Measurements from ENCODE around the gene MTFP1. TPM values are rescaled to one million over a fixed set of nuclear protein-coding genes. Genes with fewer than 3 reads are reported as not detected.

Gene MTFP1
- total and polyA plus RNA-seq, 9 of the 15 experiments (the other 6 are each of a cell fraction or from before 2014, with no cell fraction given) = 10.7 to 52.0 (median 30.1) TPM

DNA sequence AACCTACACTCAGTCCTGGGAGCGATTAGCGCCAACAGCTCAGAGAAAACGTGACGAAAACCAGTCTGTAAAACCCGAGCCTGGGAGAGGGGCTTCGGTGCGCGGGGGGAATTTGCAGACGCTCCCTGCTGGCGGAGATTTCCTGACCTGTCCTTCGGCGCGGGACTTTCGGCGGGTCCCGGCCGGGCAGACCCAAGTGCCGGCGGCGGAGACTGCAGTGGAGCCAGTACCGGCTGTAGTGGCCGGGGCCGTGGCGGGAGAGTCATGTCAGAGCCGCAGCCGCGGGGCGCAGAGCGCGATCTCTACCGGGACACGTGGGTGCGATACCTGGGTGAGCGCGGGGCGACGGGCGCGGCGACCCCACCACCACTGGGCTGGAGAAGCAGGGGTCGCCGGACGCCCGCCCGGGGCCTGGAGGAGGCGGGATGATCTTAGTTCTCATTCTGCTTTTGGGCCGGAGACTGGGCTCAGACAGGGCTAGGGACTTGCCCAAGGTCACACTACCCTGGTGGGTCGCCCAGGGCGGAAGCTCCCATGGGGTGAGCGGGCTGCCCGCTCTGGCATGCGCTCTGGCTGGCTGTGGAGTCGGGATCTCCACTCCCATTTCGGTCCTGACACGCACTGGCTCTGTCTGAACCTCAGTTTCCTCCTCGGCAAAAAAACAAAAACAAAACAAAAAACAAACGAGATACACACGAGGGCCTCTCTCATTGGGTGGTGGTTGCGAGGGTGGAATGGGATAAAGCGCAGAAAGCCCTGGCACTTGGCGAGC lies at the start of gene MTFP1 (continued):
- no peak for TF ChIP-seq ZNF445 (CRISPR knock-in tag; IDR thresholded peaks at IDR 0.05; ENCODE audit: low read depth)
- TF ChIP-seq, protein P1, sequence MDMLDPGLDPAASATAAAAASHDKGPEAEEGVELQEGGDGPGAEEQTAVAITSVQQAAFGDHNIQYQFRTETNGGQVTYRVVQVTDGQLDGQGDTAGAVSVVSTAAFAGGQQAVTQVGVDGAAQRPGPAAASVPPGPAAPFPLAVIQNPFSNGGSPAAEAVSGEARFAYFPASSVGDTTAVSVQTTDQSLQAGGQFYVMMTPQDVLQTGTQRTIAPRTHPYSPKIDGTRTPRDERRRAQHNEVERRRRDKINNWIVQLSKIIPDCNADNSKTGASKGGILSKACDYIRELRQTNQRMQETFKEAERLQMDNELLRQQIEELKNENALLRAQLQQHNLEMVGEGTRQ (CRISPR knock-in tag; IDR thresholded peaks at IDR 0.05) = peak; percentile 40; the same call in 1 of the 2 replicates
- TF ChIP-seq SIX5 (IDR thresholded peaks at IDR 0.05; ENCODE audit: borderline replicate concordance in 1 of 2, insufficient read depth in 1 of 2, low read depth in 1 of 2, low read length in 2 of 2) = no peak
- TF ChIP-seq ILF3 (IDR thresholded peaks at IDR 0.05; ENCODE audit: borderline replicate concordance) = no peak
- no peak for TF ChIP-seq ERF (CRISPR knock-in tag; IDR thresholded peaks at IDR 0.05)
- no peak for TF ChIP-seq MBD2 (IDR thresholded peaks at IDR 0.05; ENCODE audit: borderline replicate concordance, low read depth)
- peak; percentile 48; the same call in 1 of the 2 replicates for TF ChIP-seq MTA3 (IDR thresholded peaks at IDR 0.05; ENCODE audit: borderline replicate concordance)
- no peak for TF ChIP-seq LARP7 (IDR thresholded peaks at IDR 0.05)
- TF ChIP-seq SAFB (IDR thresholded peaks at IDR 0.05; ENCODE audit: borderline replicate concordance, low read depth, low read length) = no peak
- TF ChIP-seq, protein P2, sequence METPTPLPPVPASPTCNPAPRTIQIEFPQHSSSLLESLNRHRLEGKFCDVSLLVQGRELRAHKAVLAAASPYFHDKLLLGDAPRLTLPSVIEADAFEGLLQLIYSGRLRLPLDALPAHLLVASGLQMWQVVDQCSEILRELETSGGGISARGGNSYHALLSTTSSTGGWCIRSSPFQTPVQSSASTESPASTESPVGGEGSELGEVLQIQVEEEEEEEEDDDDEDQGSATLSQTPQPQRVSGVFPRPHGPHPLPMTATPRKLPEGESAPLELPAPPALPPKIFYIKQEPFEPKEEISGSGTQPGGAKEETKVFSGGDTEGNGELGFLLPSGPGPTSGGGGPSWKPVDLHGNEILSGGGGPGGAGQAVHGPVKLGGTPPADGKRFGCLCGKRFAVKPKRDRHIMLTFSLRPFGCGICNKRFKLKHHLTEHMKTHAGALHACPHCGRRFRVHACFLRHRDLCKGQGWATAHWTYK (CRISPR knock-in tag; IDR thresholded peaks at IDR 0.05) = no peak
- no peak for TF ChIP-seq CBX1 (IDR thresholded peaks at IDR 0.05; ENCODE audit: low read depth)
- peak; percentile 49; the same call in 1 of the 2 replicates for TF ChIP-seq ZC3H4 (CRISPR knock-in tag; IDR thresholded peaks at IDR 0.05; ENCODE audit: borderline replicate concordance)
- TF ChIP-seq L3MBTL2 (IDR thresholded peaks at IDR 0.05) = peak; percentile 78
- TF ChIP-seq TBP (optimal IDR thresholded peaks at IDR 0.05; ENCODE audit: low read depth, low read length) = peak; percentile 31
- no peak for TF ChIP-seq SP2 (IDR thresholded peaks at IDR 0.05; ENCODE audit: extremely low read depth, low read depth, low read length, poor library complexity, severe bottlenecking)
- TF ChIP-seq, protein P3, sequence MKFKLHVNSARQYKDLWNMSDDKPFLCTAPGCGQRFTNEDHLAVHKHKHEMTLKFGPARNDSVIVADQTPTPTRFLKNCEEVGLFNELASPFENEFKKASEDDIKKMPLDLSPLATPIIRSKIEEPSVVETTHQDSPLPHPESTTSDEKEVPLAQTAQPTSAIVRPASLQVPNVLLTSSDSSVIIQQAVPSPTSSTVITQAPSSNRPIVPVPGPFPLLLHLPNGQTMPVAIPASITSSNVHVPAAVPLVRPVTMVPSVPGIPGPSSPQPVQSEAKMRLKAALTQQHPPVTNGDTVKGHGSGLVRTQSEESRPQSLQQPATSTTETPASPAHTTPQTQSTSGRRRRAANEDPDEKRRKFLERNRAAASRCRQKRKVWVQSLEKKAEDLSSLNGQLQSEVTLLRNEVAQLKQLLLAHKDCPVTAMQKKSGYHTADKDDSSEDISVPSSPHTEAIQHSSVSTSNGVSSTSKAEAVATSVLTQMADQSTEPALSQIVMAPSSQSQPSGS (CRISPR knock-in tag; IDR thresholded peaks at IDR 0.05) = no peak
- no peak for TF ChIP-seq ZNF41 (CRISPR knock-in tag; conservative IDR thresholded peaks at IDR 0.05)
- no peak for TF ChIP-seq FIP1L1 (IDR thresholded peaks at IDR 0.05; ENCODE audit: low read depth, low read length, poor library complexity, severe bottlenecking)
- TF ChIP-seq, protein P4, sequence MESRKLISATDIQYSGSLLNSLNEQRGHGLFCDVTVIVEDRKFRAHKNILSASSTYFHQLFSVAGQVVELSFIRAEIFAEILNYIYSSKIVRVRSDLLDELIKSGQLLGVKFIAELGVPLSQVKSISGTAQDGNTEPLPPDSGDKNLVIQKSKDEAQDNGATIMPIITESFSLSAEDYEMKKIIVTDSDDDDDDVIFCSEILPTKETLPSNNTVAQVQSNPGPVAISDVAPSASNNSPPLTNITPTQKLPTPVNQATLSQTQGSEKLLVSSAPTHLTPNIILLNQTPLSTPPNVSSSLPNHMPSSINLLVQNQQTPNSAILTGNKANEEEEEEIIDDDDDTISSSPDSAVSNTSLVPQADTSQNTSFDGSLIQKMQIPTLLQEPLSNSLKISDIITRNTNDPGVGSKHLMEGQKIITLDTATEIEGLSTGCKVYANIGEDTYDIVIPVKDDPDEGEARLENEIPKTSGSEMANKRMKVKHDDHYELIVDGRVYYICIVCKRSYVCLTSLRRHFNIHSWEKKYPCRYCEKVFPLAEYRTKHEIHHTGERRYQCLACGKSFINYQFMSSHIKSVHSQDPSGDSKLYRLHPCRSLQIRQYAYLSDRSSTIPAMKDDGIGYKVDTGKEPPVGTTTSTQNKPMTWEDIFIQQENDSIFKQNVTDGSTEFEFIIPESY (CRISPR knock-in tag; IDR thresholded peaks at IDR 0.05) = no peak
- TF ChIP-seq, protein P5, sequence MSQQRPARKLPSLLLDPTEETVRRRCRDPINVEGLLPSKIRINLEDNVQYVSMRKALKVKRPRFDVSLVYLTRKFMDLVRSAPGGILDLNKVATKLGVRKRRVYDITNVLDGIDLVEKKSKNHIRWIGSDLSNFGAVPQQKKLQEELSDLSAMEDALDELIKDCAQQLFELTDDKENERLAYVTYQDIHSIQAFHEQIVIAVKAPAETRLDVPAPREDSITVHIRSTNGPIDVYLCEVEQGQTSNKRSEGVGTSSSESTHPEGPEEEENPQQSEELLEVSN (IDR thresholded peaks at IDR 0.05; ENCODE audit: borderline replicate concordance in 1 of 2, extremely low read depth in 1 of 2, insufficient read depth in 1 of 2, insufficient read length in 1 of 2, low read depth in 1 of 2, low read length in 1 of 2, poor library complexity in 1 of 2, severe bottlenecking in 1 of 2) = peak; percentile 65 to 87
